ENCODE data around the gene CAPS2.
"Not testable (repeated sequence)": the region's sequence is repeated elsewhere in the genome, so short reads cannot be mapped to it uniquely, and the experiment has no call there.

The CAPS2 gene

DNA sequence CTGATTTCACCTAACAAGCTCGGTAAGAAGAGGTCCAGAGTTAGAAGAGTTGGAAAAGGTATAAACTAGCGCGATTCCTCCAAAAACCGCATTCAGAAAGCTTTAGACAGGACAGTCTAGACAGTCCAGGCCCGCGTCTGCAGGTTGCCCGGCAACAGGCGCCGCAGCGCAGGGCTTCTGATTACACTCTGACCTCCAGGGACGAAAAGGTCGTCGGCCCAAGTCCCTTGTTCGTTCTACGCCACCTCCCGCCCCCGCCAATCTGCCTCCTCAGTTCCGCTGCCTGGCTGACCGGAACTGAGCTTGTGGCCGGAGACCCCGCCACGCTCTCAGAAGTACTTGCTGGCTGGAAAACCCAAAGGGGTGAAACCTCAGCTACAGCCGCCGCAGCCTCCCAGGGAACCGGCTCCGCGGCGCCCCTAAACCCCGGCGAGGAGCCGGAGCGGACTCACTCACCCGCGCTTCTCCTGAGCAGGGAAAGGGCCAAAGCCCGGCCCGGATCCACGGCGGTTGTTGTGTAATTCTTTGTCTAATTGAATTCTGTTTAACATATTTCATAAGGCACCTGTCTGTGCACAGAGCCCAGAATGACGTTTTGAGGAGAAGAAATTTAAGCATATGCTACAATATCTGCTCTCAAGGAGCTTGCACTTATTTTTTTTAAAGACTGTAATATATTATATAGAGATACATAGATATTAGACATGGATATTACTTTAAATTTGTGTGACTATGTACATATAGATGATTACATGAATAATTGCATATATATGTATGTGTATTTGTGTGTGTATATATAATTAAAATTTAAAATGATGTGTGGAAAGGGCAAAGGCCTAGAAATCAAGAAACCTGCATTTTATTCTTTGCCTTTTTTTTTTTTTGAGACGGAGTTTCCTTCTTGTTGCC is at the start of gene CAPS2:
Gene CAPS2 (minus strand): TSS at position 407 of the 909 bp plus-strand sequence. CDS start 3,826 bp downstream, outside the sequence.
- peak; percentile 84 for DNase-seq (ENCODE audit: low spot score)

DNA sequence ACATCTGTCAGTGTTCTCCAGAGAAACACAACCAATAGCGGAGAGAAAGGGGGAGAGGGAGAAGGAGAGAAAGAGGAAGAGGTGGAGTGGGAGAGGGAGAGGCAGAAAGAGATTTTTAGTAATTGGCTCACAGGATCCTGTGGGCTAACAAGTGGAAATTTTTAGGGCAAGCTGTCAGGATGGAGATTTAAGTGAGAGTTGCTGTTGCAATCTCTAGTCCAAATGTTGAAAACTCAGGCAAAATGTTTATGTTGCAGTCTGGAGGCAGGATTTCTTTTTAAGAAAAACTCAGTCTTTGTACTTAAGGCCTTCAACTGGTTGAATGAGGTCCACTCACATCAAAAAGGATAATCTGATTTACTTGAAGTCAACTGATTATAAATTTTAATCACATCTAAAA is 48.2 kb upstream of the CAPS2 start:
- no peak for DNase-seq (ENCODE audit: low spot score)

DNA sequence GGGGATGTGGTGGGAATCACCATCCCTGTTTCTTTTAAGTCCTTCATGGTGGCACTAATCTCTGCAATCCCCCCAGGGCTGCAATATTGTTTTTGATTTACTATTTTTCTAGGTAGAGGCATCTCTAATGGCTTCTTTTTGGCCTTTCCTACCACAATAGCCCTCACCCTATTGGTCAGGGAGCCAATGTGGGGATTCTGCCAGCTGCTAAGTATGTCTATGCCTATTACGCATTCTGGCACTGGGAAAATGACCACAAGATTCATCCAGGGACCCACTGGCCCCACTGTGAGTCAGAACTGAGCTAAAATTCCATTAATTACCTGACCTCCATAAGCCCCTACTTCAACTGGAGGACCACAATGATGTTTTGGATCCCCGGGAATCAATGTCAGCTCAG is 44.8 kb upstream of the CAPS2 start:
- DNase-seq (ENCODE audit: low spot score): no peak

DNA sequence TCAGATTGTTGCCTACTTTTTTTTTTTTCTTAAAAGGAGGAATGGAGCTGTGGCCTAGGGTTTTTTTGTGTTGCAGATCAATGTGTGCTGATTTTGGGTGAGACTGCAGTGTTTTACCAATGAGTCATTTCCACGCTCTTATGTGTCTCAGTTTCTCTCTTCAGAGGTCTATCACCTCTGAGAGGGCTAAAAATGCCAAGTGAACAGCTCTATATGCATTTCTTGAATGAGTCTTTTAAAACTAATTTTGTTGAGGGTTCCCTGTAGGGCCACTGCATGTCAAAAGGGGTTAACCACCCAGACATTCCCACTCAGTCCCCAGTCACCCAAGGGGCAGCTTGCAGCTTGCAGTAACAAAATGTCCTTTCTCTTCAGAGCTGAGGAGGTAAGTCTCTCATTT is 36.5 kb upstream of the CAPS2 start:
- DNase-seq (ENCODE audit: low spot score): peak; percentile 1

DNA sequence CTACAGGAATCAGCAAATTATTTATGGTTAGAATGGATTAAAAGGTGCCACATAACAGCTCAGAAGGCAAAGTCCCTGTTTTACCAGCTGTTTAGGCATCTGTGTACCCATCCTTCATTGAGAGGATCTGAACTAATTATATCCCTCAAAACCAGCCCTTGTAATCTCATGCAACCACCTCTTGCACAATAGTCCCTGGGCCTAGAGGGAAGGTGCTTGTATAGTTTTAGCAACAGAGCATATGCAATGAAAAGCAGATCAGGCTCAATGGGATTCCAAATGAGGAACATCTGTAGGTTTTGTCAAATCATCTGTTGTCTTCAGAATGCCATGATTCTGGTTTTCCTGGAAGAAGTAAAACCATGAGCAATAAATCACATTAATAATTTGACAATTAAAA is 34.8 kb upstream of the CAPS2 start:
- DNase-seq (ENCODE audit: low spot score): no peak

DNA sequence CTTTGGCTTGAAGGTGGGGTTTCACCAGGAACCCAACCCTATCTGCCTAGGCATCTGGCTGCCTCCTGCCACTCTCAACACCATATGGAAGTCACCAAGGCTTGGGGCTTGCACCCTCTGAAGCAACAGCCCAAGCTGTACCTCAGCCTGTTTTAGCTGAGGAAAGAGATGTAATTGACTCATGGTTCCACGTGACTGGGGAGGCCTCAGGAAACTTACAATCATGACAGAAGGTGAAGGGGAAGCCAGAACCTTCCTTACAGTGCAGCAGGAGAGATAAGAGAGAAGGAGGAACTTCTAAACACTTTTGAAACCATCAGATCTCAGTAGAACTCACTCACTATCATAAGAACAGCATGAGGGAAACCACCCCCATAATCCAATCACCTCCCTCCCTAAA is 31.3 kb upstream of the CAPS2 start:
- DNase-seq (ENCODE audit: low spot score): no peak

DNA sequence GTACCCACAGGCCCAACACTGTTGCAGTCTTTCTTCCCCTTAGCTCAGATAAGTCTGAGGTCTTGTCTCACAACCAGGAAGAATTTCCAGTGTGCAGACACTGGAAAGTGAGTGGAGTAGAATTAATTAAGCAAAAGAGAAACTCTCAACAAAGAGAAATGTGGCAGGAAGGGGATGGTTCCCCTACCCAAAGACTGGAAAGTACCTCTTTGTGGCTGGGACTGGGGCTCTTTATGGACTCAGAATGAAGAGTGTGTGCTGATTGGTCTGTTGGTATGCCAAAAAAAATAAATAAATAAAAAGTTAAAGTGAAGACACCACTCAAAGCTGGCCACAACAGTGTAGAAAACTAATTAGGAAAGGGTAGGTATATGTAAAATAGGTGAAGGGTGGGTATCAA is 30.8 kb upstream of the CAPS2 start:
- no peak for DNase-seq (ENCODE audit: low spot score)

DNA sequence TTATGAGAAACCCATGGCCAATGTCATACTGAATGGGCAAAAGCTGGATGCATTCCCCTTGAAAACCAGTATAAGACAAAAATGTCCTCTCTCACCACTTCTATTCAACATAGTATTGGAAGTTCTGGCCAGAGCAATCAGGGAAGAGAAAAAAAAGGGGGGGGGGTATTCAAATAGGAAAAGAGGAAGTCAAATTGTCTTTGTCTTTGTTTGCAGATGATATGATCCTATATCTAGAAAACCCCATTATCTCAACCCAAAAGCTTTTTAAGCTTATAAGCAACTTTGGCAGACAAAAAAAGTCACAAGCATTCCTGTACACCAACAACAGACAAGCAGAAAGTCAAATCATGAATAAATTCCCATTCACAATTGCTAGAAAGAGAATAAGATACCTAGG is 23.9 kb upstream of the CAPS2 start:
- DNase-seq (ENCODE audit: low spot score): no peak

DNA sequence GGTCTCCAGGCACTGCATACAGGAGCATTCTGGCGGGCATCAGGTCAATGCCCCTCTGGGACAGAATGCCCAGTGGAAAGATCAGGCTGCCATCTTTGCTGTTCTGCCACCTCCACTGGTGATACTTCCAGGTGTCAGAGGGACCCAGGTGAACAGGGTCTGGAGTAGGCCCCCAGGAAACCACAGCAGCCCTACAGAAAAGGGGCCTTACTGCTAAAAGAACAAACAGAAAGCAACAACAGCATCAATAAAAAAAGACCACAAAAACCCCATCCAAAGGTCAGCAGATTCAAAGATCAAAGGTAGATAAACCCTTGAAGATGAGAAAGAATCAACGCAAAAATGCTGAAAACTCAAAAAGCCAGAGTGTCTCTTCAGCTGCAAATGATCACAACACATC is 20.3 kb upstream of the CAPS2 start:
- DNase-seq (ENCODE audit: low spot score): no peak

DNA sequence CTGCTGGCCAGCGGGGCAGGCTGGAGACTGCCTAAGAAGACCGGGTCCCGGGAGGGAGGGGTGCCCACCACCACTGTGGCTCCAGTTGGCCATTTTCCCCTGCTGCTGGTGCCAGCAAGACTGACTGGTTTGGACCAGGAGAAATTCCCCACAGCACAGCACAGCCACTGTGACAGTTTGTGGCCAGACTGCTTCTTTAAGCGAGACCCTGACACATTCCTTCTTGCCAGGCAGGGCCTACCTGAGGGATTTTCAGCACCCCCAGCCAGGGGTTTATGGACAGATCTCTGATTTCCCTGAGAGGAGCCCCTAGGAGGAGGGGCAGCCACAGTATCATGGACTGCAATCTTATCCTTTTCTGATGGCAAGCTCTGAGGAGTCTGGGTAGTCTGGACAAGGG is 19.8 kb upstream of the CAPS2 start:
- DNase-seq (ENCODE audit: low spot score): no peak

DNA sequence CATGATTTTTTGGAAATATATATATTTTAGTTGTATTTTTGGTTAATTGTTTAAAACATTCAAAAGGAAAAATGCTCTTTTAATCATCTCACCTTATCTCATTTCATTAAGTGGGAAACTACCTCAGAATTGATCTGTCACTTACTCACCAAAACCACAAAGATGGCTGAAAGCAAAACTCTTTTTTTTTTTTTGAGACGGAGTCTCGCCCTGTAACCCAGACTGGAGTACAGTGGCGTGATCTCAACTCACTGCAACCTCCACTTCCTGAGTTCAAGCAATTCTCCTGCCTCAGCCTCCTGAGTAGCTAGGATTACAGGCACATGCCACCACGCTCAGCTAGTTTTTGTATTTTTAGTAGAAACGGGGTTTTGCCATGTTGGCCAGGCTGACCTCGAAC is 16.1 kb upstream of the CAPS2 start:
- DNase-seq (ENCODE audit: low spot score): not testable (repeated sequence)

DNA sequence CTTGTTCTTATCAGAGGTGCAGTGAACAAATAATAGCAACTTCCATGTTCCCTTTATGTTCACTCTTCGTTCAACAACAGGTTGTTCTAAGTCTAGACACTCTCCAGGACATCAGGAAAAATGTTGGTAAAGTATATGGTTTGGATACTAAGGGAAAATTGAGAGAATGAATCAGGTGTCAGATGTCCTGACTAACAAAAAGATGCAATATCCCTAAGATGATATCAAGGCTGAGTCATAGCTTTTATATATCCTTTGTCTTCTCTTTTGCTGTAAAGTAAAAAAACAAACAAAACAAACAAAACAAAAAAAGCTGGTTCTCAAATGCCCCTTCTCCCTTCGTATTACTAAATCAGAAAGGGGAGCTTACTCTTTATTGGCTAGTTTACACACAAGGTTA is 15.4 kb upstream of the CAPS2 start:
- DNase-seq (ENCODE audit: low spot score): no peak

DNA sequence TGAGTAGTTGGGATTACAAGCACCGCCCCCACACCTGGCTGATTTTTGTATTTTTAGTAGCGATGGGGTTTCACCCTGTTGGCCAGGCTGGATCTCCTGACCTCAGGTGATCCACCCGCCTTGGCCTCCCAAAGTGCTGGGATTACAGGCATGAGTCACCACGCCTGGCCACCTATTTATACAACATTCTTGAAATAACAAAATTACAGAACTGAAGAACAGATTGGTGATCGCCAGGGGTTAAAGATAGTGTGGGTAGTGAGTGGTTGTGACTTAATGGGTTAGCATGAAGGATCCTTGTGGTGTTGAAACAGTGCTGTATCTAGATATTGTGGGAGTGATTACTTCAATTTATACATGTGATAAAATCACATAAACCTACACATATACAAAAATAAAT is 11.7 kb upstream of the CAPS2 start:
- peak; percentile 23 for DNase-seq (ENCODE audit: low spot score)

DNA sequence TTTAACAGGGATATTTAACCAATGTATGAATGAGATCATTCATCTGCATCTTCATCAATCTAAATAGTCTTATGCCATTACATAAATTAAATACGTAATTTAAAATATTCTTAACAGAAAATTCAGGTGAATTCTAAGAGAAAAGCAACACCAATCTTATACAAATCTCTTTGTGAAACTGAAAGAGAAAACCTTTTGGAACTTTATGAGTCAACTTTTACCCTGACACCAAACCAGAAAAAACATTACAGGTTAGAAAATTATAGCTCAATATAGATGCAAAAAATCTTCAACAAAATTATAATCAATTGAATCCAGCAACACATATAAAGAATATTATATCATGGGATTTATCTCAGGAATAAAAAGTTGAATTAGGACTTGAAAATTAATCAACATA is 7.8 kb upstream of the CAPS2 start:
- no peak for DNase-seq (ENCODE audit: low spot score)

DNA sequence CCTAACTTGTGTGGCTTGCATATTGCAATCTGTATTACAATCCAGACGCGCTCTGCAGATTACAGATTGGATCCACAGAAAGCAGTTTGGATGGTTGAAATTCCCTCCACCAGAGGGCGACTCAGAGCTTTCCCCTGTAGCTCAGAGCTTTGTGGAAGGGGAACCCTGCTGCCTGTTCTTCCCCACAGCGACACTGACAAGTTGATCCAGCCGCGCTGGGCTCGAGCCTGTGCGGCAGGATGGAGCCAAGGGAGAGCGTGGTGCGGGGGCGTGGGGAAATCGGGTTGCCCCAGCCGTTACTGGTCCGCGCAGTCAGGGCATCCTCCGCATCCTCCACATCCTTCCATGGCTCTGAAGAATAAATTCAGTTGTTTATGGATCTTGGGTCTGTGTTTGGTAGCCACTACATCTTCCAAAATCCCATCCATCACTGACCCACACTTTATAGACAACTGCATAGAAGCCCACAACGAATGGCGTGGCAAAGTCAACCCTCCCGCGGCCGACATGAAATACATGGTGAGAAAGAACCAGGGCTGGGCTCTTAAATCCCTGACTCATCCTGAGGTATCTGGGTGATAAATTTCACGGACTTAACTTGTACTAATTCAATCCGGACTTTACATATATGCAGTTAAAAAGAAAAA is 4.4 kb upstream of the CAPS2 start, which contains the start of gene GLIPR1L1:
Gene GLIPR1L1 (plus strand): TSS at position 287 of the 647 bp plus-strand sequence. CDS start 59 bp downstream, at position 346.
- DNase-seq (ENCODE audit: low spot score): peak; percentile 86

DNA sequence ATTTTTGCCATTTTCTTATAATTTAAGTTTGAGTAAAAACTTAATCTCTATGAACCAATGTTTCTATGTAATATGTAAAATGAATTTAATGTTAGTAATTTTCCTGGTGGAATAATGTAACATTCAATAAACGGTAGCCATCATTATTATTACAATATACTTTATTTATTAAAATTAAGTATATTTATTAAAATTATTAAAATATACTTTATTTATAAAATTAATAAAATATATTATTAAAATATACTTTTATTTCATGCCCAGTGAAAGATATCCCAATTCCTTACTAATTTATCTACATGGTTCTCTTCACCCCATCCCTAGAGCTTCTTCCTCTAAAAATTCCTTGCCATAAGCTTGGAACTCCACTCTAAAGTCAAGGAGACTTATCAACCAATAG is 2.5 kb downstream of the CAPS2 start:
- no peak for DNase-seq (ENCODE audit: low spot score)

DNA sequence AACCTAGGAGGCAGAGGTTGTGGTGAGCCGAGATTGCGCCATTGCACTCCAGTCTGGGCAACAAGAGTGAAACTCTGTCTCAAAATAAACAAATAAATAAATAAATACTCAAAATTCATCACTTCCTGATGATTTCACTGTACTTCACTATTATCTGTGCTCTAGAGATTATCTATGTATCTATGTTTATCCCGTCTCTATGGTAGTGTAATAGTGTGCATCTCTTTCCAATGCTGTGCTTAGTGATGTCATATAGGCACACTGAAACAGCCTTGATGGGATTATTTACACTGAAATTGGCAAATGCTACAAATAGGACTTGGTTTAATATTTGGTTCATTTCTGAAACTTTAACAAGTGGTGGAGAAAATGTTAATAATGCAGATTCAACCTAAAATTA is 6.5 kb downstream of the CAPS2 start:
- no peak for DNase-seq (ENCODE audit: low spot score)

DNA sequence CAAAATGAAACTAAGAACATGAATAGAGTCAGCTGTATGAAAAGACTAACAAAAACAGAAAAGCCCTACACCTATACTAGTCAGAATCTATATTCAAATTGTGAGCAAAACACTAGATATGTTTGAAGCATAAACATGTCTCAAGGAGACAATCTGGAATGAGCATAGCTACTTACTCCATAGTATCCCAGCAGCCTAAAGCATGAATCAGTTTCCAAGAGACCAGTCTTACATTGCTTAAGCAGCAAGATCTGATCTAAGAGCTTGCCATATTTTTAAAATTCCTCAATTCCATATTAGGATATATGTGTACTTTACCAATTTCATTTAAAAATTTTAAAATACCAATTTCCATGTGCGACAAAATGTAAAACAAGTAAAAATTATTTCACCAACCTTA is 7.7 kb downstream of the CAPS2 start:
- no peak for DNase-seq (ENCODE audit: low spot score)

DNA sequence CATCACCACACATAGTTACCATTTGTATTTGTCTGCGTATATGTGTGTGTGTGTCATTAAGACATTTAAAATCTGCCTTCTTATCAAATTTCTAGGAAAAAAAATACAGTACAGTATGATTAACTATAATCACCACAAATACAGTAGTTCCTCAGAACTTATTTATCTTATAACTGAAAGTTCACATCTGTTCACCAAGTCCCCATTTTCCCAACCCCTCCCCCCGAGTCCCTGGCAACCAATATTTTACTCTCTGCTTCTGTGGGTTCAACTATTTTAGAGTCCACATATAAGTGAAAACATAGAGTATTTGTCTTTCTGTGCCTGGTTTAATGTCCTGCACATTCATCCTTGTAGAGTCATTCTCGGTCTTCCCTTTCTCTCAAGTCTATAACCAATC is 12.3 kb downstream of the CAPS2 start:
- no peak for DNase-seq (ENCODE audit: low spot score)

DNA sequence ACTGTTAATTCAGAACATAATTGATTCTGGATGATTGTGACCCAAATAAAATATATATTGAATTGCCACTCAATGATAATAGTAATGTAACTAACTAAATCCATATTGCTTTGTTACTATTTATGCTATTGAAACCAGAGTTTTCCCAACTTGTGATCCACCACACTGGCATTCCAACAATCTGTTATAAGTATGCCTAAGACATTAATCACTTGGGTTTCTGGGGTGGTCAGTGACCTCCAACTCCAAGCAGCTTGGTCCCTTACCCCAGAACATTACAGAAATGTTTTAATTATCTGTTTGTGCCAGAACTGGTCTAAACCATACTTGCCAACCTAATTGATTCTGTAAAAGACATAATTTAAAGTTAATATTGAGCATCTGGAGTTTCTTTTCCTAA is 14.6 kb downstream of the CAPS2 start:
- DNase-seq (ENCODE audit: low spot score): peak; percentile 74

DNA sequence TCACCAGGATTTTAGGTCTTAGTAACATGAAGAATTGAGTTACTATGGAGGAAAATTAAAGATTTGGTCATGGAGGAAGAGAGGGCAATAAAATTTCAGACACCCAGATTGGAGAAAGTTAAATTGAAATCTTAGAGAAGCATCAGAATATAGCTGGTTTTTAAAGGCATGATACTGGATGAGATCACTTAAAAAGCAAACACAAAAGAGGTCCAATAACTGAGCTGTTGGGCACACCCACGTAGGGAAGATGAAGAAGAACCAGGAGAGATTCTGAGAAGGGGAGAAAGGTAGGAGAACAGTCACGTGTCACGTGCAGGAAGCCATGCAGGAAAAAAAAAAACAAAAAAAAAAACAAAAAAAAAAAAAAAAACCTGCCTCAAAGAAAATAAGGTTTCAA is 18.8 kb downstream of the CAPS2 start:
- no peak for DNase-seq (ENCODE audit: low spot score)

DNA sequence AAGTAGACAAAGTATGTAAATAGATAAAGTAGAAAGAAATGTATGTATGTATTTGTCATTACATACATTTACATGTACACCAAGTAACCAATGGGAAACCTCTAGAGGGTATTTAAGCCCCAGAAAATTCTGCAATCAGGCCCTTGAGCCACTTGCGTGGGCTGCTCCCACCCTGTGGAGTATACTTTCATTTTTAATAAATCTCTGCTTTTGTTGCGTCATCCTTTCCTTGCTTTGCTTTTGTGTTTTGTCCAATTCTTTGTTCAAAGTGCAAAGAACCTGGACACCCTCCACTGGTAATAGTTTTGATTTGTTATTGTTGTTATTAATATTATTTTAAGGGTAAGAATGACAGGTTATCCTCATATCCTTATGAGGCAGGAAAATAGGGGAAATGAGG is 21.8 kb downstream of the CAPS2 start:
- DNase-seq (ENCODE audit: low spot score): no peak

Data from kidney tubule cell (primary cell).